ENCODE data around the gene NOX5.

Gene NOX5

DNA sequence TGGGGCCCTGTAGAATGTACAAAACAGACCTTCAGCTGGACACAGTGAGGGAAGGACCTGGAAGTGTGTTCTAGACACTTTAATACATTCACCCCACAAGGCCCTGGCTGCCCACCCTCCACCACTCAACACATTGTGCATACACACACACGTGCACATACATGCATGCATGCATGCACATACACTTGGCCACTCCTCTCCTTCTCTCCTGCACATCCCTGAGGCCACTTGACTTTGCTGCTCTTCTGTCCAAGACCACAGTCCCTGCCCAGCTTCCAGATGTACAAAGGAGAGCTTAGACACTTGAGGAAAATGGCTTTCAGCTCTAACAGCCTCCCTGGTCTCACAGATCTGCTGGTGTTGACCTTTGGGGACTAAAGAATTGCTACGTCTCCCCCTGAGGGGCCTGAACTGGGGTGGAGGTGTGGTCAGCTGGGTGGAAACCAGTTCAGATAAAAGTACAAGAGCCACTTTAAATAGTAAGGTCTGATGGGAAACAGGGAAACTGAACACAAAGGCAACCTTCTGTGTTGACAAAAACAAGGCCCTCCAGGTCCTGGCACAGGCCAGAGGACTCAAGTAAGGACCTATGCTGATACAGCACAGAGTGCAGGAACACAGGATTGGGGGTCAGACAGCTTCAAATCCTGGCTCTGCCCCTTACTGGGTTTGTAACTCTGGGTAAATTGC lies 24.8 kb upstream of the NOX5 start:
- H3K9ac ChIP-seq: no peak overlapping the region
- H3K4me2 ChIP-seq: no peak overlapping the region
- H3K27ac ChIP-seq: no peak overlapping the region
- H3K4me3 ChIP-seq: no peak overlapping the region
- peaks cover 0 to 9% (median 0%) of the 10 kb centered on the region in 10 experiments; a peak in 4 of 20 replicates for H3K4me1 ChIP-seq
- peaks cover 0 to 5% (median 0%) of the 10 kb centered on the region in 11 experiments; a peak in 1 of 22 replicates for H3K9me3 ChIP-seq (replicated peaks in 1 of 11)
- H3K36me3 ChIP-seq: no peaks in the 10 kb centered on the region
- TF ChIP-seq Cebpa-rat (IDR thresholded peaks at IDR 0.05): no peak
- H4K20me1 ChIP-seq: no peaks in the 10 kb centered on the region
- no peaks in the 10 kb centered on the region for H3K27me3 ChIP-seq

GRCh38 chr15:68990231-68990991 lies 24.1 kb upstream of the NOX5 start:
- Histone ChIP-seq H3K27ac (no peak overlapping the region), H3K27me3 (no peaks in the 10 kb centered on the region), H3K36me3 (no peaks in the 10 kb centered on the region), H3K4me2 (no peak overlapping the region), H3K9me3 (replicated peaks in 1 of 11) (peaks cover 0 to 5% (median 0%) of the 10 kb centered on the region in 11 experiments; a peak in 1 of 22 replicates), H3K4me1 (0 out of 20 replicates have a peak, but pooled peaks cover 0 to 9% (median 0%) of the 10 kb centered on the region in 10 experiments), H4K20me1 (no peaks in the 10 kb centered on the region), H3K9ac (no peak overlapping the region), H3K4me3 (no peak overlapping the region)
- no peak for TF ChIP-seq Cebpa-rat (IDR thresholded peaks at IDR 0.05)

DNA sequence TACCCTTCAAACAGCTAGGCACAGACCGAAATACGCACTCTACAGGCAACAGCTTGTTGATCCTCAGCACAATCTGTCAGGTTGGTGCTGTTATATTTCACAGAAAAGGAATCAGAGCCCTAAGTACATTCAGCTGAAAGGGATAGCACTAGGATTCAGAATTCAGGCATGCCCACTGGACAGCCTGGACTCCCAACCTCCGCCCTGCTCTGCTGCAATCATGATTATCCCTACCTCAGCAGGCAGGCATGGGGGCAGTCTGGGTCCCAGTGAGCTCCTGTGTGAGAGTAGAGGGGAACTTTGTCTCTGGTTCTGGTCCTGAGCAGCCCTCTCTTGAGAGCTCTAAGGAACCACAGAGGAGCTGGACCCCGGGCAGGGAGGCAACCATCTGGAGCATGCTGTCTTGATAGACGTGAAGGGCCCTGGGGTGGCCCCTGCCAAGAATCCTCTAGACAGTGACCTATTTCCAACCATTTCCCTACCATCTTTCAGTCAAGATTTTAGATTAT lies 23.4 kb upstream of the NOX5 start:
- H4K20me1 ChIP-seq: no peaks in the 10 kb centered on the region
- 0 out of 20 replicates have a peak, but pooled peaks cover 0 to 9% (median 0%) of the 10 kb centered on the region in 10 experiments for H3K4me1 ChIP-seq
- H3K9ac ChIP-seq: no peak overlapping the region
- no peaks in the 10 kb centered on the region for H3K36me3 ChIP-seq
- no peaks in the 10 kb centered on the region for H3K27me3 ChIP-seq
- H3K4me2 ChIP-seq: no peak overlapping the region
- no peak overlapping the region for H3K27ac ChIP-seq
- no peak for TF ChIP-seq Cebpa-rat (IDR thresholded peaks at IDR 0.05)
- H3K4me3 ChIP-seq: no peak overlapping the region
- peaks cover 0 to 5% (median 0%) of the 10 kb centered on the region in 11 experiments; a peak in 1 of 22 replicates for H3K9me3 ChIP-seq (replicated peaks in 1 of 11)

- Histone ChIP-seq H3K27me3 (no peaks in the 10 kb centered on the region), H3K27ac (no peak overlapping the region), H3K9ac (no peak overlapping the region), H3K4me1 (0 out of 20 replicates have a peak, but pooled peaks cover 0 to 9% (median 0%) of the 10 kb centered on the region in 10 experiments), H3K4me3 (no peak overlapping the region), H3K36me3 (no peaks in the 10 kb centered on the region), H3K4me2 (no peak overlapping the region), H4K20me1 (no peaks in the 10 kb centered on the region), H3K9me3 (replicated peaks in 1 of 11) (peaks cover 0 to 5% (median 0%) of the 10 kb centered on the region in 11 experiments; a peak in 1 of 22 replicates)
- no peak for TF ChIP-seq Cebpa-rat (IDR thresholded peaks at IDR 0.05)
These were observed 22.8 kb upstream of the NOX5 start for GRCh38 chr15:68991723-68992122.

GRCh38 chr15:68992696-68993095 lies 21.8 kb upstream of the NOX5 start:
- Histone ChIP-seq H3K9ac (no peak overlapping the region), H3K4me2 (no peak overlapping the region), H3K27me3 (no peaks in the 10 kb centered on the region), H4K20me1 (no peaks in the 10 kb centered on the region), H3K36me3 (no peaks in the 10 kb centered on the region), H3K27ac (no peak overlapping the region), H3K4me3 (no peak overlapping the region), H3K9me3 (replicated peaks in 1 of 11) (peaks cover 0 to 5% (median 0%) of the 10 kb centered on the region in 11 experiments; a peak in 1 of 22 replicates), H3K4me1 (0 out of 20 replicates have a peak, but pooled peaks cover 0 to 9% (median 0%) of the 10 kb centered on the region in 10 experiments)
- no peak for TF ChIP-seq Cebpa-rat (IDR thresholded peaks at IDR 0.05)

DNA sequence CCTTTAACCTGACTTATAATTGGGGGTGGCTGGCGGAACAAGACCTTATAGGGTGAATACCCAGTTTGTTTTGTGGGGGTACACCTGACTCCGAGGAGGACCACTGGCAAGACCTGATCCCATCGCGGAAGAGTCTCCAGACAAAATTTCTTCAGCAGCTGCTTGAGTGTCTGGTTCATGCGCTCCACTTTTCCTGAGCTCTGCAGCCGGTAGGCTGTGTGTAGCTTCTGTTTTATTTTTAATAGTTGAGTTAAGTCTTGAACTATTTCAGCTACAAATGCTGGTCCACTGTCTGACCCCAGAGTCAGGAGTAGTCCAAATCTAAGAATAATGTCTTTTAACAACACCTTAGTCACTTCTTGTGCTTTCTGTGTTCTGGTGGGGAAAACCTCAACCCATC lies 21.2 kb upstream of the NOX5 start:
- Histone ChIP-seq H3K4me2 (no peak overlapping the region), H3K27ac (no peak overlapping the region), H3K9me3 (replicated peaks in 1 of 11) (peaks cover 0 to 5% (median 0%) of the 10 kb centered on the region in 11 experiments; a peak in 1 of 22 replicates), H3K36me3 (no peaks in the 10 kb centered on the region), H3K4me1 (0 out of 20 replicates have a peak, but pooled peaks cover 0 to 9% (median 0%) of the 10 kb centered on the region in 10 experiments), H3K27me3 (no peaks in the 10 kb centered on the region), H4K20me1 (no peaks in the 10 kb centered on the region), H3K9ac (no peak overlapping the region), H3K4me3 (no peak overlapping the region)
- TF ChIP-seq Cebpa-rat (IDR thresholded peaks at IDR 0.05): no peak

DNA sequence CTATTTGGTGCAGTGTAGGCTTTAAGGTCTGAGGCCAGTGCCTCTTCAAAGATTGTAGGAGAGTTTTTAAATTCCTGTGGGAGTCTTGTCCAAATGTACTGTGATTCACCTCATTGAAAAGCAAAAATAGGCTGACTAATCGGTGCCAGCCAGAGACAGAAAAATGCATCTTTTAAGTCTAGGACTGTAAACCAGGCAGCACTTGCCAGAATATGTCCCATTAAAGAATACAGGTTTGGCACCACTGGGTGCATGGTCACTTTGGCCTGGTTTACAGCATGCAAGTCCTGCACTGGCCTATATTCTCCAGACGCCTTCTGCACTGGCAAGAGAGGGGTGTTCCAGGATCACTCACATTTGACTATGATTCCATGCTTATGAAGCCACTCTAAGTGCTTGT lies 20.3 kb upstream of the NOX5 start:
- Histone ChIP-seq H3K27ac (no peak overlapping the region), H3K36me3 (no peaks in the 10 kb centered on the region), H3K4me2 (no peak overlapping the region), H3K4me1 (0 out of 20 replicates have a peak, but pooled peaks cover 0 to 9% (median 0%) of the 10 kb centered on the region in 10 experiments), H3K4me3 (no peak overlapping the region), H3K27me3 (no peaks in the 10 kb centered on the region), H3K9me3 (replicated peaks in 1 of 11) (no peaks in the 10 kb centered on the region), H4K20me1 (no peaks in the 10 kb centered on the region), H3K9ac (no peak overlapping the region)
- TF ChIP-seq Cebpa-rat (IDR thresholded peaks at IDR 0.05): no peak

DNA sequence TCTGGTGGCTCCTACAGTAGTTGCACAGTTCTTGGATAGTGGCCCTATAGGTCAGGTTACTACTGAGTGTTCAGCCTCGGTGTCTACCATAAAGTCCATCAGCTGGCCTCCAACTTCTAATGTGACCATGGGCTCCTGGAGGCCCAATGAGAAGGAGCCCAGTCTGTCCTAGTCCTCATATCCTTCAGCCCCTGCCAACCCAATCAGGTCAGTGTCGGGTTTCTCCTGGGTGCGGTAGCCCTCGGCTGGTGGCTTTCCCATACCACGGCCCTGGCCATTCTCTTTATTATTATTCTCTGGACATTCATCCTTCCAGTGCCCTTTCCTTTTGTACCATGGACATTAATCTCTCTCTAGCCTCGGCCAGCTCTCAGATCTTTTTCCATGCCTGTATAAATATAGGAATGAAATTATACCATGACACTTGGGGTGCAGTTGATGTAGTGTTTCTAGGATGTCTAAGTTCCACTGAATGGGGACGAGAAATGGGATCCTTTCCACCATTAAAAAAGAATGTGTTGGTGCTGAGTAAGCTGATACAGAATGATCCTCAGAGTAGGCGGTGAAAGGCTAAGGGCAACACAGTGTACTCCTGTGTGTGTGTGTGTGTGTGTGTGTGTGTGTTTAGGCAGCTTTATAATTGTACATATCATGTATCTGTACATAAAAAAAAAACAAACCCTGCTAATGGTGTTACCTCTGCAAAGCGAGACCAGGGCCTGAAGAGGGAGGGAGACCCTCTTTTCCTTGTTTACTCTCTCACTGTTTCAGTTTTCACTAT lies 19.3 kb upstream of the NOX5 start:
- Histone ChIP-seq H4K20me1 (no peaks in the 10 kb centered on the region), H3K4me2 (no peak overlapping the region), H3K9ac (no peak overlapping the region), H3K4me1 (0 out of 20 replicates have a peak, but pooled peaks cover 0 to 7% (median 0%) of the 10 kb centered on the region in 10 experiments), H3K27ac (no peak overlapping the region), H3K4me3 (no peak overlapping the region), H3K36me3 (no peaks in the 10 kb centered on the region), H3K27me3 (no peaks in the 10 kb centered on the region), H3K9me3 (replicated peaks in 1 of 11) (no peaks in the 10 kb centered on the region)
- no peak for TF ChIP-seq Cebpa-rat (IDR thresholded peaks at IDR 0.05)

GRCh38 chr15:68997050-68997449 lies 17.4 kb upstream of the NOX5 start:
- no peak for TF ChIP-seq Cebpa-rat (IDR thresholded peaks at IDR 0.05)
- Histone ChIP-seq H3K4me3 (no peak overlapping the region), H3K36me3 (no peaks in the 10 kb centered on the region), H3K9ac (no peak overlapping the region), H4K20me1 (no peaks in the 10 kb centered on the region), H3K4me1 (no peaks in the 10 kb centered on the region), H3K27ac (no peak overlapping the region), H3K27me3 (no peaks in the 10 kb centered on the region), H3K9me3 (replicated peaks in 1 of 11) (no peaks in the 10 kb centered on the region), H3K4me2 (no peak overlapping the region)
